Activated CD8-positive, alpha-beta memory T cell treated with anti-CD3 and anti-CD28 coated beads, Interleukin-2, amount 50 U/mL, for 1 hour (primary cell): ENCODE measurements around the gene STAP2.
"Not testable (repeated sequence)": the region's sequence is repeated elsewhere in the genome, so short reads cannot be mapped to it uniquely, and the experiment has no call there.

ENCODE experiments used
- DNase-seq: peaks from one replicate; pipeline ENCODE4 v3.0.0-alpha.2; 2020; ENCODE audit errors: extremely low read depth

The STAP2 gene

GRCh38 chr19:4357921-4358326, 19.3 kb upstream of the STAP2 start:
- DNase-seq: no peak

- DNase-seq: no peak
Measured at GRCh38 chr19:4357095-4357797, 18.6 kb upstream of the STAP2 start.

GRCh38 chr19:4354897-4355296, 16.3 kb upstream of the STAP2 start:
- no peak for DNase-seq

GRCh38 chr19:4354282-4354681, 15.7 kb upstream of the STAP2 start:
- DNase-seq: no peak

GRCh38 chr19:4352701-4353121, 14.1 kb upstream of the STAP2 start:
- DNase-seq: no peak

- DNase-seq: no peak
Measured at GRCh38 chr19:4350726-4351125, 12.1 kb upstream of the STAP2 start.

- DNase-seq: no peak
Measured at GRCh38 chr19:4350111-4350510, 11.5 kb upstream of the STAP2 start.

- not testable (repeated sequence) for DNase-seq
Measured at GRCh38 chr19:4349225-4349624, 10.6 kb upstream of the STAP2 start.

- no peak for DNase-seq
Measured at GRCh38 chr19:4347521-4347920, 8.9 kb upstream of the STAP2 start.

GRCh38 chr19:4346020-4346383, 7.4 kb upstream of the STAP2 start:
- no peak for DNase-seq

- DNase-seq: no peak
Measured at GRCh38 chr19:4345342-4346019, 6.9 kb upstream of the STAP2 start.

- DNase-seq: peak; percentile 54
Measured at GRCh38 chr19:4343370-4344307, 5.0 kb upstream of the STAP2 start, which contains the start of gene MPND. Gene MPND (plus strand): TSS chr19:4343562. CDS start chr19:4343594, 32 bp downstream.

- peak; percentile 87 for DNase-seq
Measured at GRCh38 chr19:4342615-4343369, 4.2 kb upstream of the STAP2 start.

GRCh38 chr19:4342314-4342614, 3.6 kb upstream of the STAP2 start:
- DNase-seq: no peak

- DNase-seq: no peak
Measured at GRCh38 chr19:4337906-4338440, 654 bp downstream of the STAP2 start.

GRCh38 chr19:4334929-4335570, 3.6 kb downstream of the STAP2 start:
- DNase-seq: no peak

- no peak for DNase-seq
Measured at GRCh38 chr19:4329858-4330257, 8.8 kb downstream of the STAP2 start.

GRCh38 chr19:4328991-4329681, 9.5 kb downstream of the STAP2 start:
- DNase-seq: not testable (repeated sequence)

- peak; percentile 91 for DNase-seq
Measured at GRCh38 chr19:4328243-4328990, 10.2 kb downstream of the STAP2 start.

- DNase-seq: no peak
Measured at GRCh38 chr19:4327877-4328242, 10.8 kb downstream of the STAP2 start.
